Left renal pelvis (tissue), 4 donors: ENCODE data around the gene PRR18. TPM values are rescaled to one million over a fixed set of nuclear protein-coding genes. Genes with fewer than 3 reads are reported as not detected.

ENCODE experiments used
- DNase-seq, 4 donors: peaks; one replicate each; pipeline ENCODE4 v3.0.0-alpha.2; 2013; ENCODE audit warnings: low read depth in 4 of 4, low spot score in 3 of 4
- polyA plus RNA-seq, 4 donors: library from polyadenylated mRNA; unstranded; fragments of 120-200 nt; gene quantifications; one replicate each; pipeline ENCODE4 v1.2.1, GENCODE V29; 2013; ENCODE audit not compliant: insufficient read length in 4 of 4

The PRR18 gene
- polyA plus RNA-seq, 4 donors, result 0.12 to 0.35 (median 0.19) TPM

GRCh38 chr6:166334878-166335277 lies 26.7 kb upstream of the PRR18 start:
- no peak for DNase-seq

- no peak for DNase-seq
Measured at GRCh38 chr6:166333172-166333995, 25.2 kb upstream of the PRR18 start.

- DNase-seq, result no peak
Measured at GRCh38 chr6:166331503-166332415, 23.6 kb upstream of the PRR18 start.

GRCh38 chr6:166330612-166331011 lies 22.4 kb upstream of the PRR18 start:
- DNase-seq, result no peak

- no peak for DNase-seq
Measured at GRCh38 chr6:166325383-166326042, 17.3 kb upstream of the PRR18 start.

GRCh38 chr6:166323395-166323794 lies 15.2 kb upstream of the PRR18 start:
- no peak for DNase-seq

- no peak for DNase-seq
Measured at GRCh38 chr6:166318649-166319600, 10.7 kb upstream of the PRR18 start.

- DNase-seq, result no peak
Measured at GRCh38 chr6:166318227-166318626, 10.0 kb upstream of the PRR18 start.

GRCh38 chr6:166317261-166318212 lies 9.3 kb upstream of the PRR18 start:
- no peak for DNase-seq

GRCh38 chr6:166315436-166315835 lies 7.2 kb upstream of the PRR18 start:
- DNase-seq, result no peak

- no peak for DNase-seq
Measured at GRCh38 chr6:166314454-166314853, 6.3 kb upstream of the PRR18 start.

- DNase-seq, result no peak
Measured at GRCh38 chr6:166313255-166314070, 5.3 kb upstream of the PRR18 start.

- DNase-seq, result no peak
Measured at GRCh38 chr6:166312832-166313231, 4.6 kb upstream of the PRR18 start.

GRCh38 chr6:166310634-166311033 lies 2.4 kb upstream of the PRR18 start:
- DNase-seq, result no peak

GRCh38 chr6:166309977-166310376 lies 1.8 kb upstream of the PRR18 start:
- no peak for DNase-seq

- no peak for DNase-seq
Measured at GRCh38 chr6:166308769-166309589, 787 bp upstream of the PRR18 start.
